ENCODE results near the gene C11orf98. TPM values are rescaled to one million over a fixed set of nuclear protein-coding genes. Genes with fewer than 3 reads are reported as not detected.

The C11orf98 gene
- total and polyA plus RNA-seq, 4 donors, result 19.0 to 140 (median 94.7) TPM

- TF ChIP-seq, protein P1, sequence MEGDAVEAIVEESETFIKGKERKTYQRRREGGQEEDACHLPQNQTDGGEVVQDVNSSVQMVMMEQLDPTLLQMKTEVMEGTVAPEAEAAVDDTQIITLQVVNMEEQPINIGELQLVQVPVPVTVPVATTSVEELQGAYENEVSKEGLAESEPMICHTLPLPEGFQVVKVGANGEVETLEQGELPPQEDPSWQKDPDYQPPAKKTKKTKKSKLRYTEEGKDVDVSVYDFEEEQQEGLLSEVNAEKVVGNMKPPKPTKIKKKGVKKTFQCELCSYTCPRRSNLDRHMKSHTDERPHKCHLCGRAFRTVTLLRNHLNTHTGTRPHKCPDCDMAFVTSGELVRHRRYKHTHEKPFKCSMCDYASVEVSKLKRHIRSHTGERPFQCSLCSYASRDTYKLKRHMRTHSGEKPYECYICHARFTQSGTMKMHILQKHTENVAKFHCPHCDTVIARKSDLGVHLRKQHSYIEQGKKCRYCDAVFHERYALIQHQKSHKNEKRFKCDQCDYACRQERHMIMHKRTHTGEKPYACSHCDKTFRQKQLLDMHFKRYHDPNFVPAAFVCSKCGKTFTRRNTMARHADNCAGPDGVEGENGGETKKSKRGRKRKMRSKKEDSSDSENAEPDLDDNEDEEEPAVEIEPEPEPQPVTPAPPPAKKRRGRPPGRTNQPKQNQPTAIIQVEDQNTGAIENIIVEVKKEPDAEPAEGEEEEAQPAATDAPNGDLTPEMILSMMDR (IDR thresholded peaks at IDR 0.05; ENCODE audit: control extremely low read depth, extremely low read depth), result no peak
- Histone ChIP-seq H3K9me3 (ENCODE audit: control insufficient read depth in 4 of 4, insufficient read depth in 3 of 4, low read length in 3 of 4) (no peaks in the 10 kb centered on the region), H3K9ac (ENCODE audit: insufficient read depth in 1 of 2, low read length in 2 of 2) (no peak overlapping the region), H3K36me3 (ENCODE audit: control insufficient read depth in 4 of 4, insufficient read depth in 4 of 4, low read length in 4 of 4) (peaks cover 31 to 44% (median 32%) of the 10 kb centered on the region in 4 donors), H3K27me3 (ENCODE audit: control insufficient read depth in 3 of 3, insufficient read depth in 3 of 3, low read length in 2 of 3) (no peaks in the 10 kb centered on the region), H3K4me1 (ENCODE audit: control insufficient read depth in 5 of 5, insufficient read depth in 5 of 5, low read length in 5 of 5) (peaks cover 5 to 26% (median 9%) of the 10 kb centered on the region in 5 donors), H3K4me3 (no peak overlapping the region), H3K27ac (ENCODE audit: low read depth in 1 of 2, low read length in 1 of 2) (peak overlapping the region in 1 of 2 donors; percentile 17)
- WGBS, 2 donors, result 85 to 89% methylated on average over 6 of the region's 6 CpGs
- ATAC-seq (ENCODE audit: insufficient read depth, low FRiP score), result no peak
- DNase-seq, result no peak
These were observed 47.3 kb upstream of the C11orf98 start for GRCh38 chr11:62712276-62712812.

GRCh38 chr11:62710001-62710345, 45.0 kb upstream of the C11orf98 start:
- H3K9me3 ChIP-seq (ENCODE audit: control insufficient read depth in 4 of 4, insufficient read depth in 3 of 4, low read length in 3 of 4), result no peaks in the 10 kb centered on the region
- ATAC-seq (ENCODE audit: insufficient read depth, low FRiP score) (no peak), DNase-seq (no peak)
- peaks cover 5 to 46% (median 17%) of the 10 kb centered on the region in 5 donors for H3K4me1 ChIP-seq (ENCODE audit: control insufficient read depth in 5 of 5, insufficient read depth in 5 of 5, low read length in 5 of 5)
- peak overlapping the region; percentile 94 to 99 for H3K27ac ChIP-seq (ENCODE audit: low read depth in 1 of 2, low read length in 1 of 2)
- peaks cover 13 to 24% (median 15%) of the 10 kb centered on the region in 4 donors for H3K36me3 ChIP-seq (ENCODE audit: control insufficient read depth in 4 of 4, insufficient read depth in 4 of 4, low read length in 4 of 4)
- WGBS, 2 donors, result 63 to 64% methylated on average over 7 of the region's 7 CpGs
- H3K27me3 ChIP-seq (ENCODE audit: control insufficient read depth in 3 of 3, insufficient read depth in 3 of 3, low read length in 2 of 3), result no peaks in the 10 kb centered on the region
- peak overlapping the region; percentile 50 for H3K4me3 ChIP-seq
- H3K9ac ChIP-seq (ENCODE audit: insufficient read depth in 1 of 2, low read length in 2 of 2), result peak overlapping the region; percentile 58 to 91
- TF ChIP-seq, protein P1 (IDR thresholded peaks at IDR 0.05; ENCODE audit: control extremely low read depth, extremely low read depth), result no peak

DNA sequence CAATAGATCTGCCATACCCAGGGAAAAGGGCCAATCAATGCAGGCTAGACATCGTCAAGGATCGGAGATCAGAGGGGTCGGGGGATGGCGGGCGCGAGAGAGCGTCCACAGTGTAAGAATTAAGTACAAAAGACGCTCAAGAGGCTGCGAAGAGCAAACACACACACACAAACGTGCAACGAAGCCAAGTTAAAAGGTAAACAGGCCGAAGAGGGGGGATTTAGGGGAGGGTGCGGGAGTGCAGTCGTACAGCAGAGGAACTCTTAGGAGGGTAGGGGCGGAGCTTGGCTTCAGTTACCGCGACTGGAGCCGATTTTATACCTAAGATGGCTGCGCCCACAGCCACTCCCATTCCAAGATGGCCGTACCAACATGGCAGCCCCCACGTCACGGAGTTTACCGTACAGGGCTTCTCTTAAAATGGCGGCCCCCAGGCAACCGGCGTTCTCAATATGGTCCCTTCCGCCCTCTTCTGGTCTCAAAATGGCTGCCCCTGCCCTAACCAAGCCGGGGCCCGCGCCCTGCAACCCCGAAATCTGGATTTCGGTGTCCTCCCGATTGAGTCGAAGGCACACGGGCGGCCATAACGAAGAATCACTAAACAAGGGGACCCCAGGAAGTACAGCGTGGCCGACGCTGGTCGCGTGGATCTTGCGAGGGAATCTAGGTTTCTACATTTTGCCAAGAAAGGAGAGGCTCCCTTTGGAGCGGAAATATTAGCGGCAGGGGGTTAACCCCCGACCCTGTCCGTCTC, 44.4 kb upstream of the C11orf98 start:
- peak overlapping the region; percentile 94 to 99 for H3K27ac ChIP-seq (ENCODE audit: low read depth in 1 of 2, low read length in 1 of 2)
- peaks cover 5 to 47% (median 17%) of the 10 kb centered on the region in 5 donors for H3K4me1 ChIP-seq (ENCODE audit: control insufficient read depth in 5 of 5, insufficient read depth in 5 of 5, low read length in 5 of 5)
- 0 to 1% methylated on average over 46 to 47 of the region's 47 CpGs for WGBS, 2 donors
- H3K9me3 ChIP-seq (ENCODE audit: control insufficient read depth in 4 of 4, insufficient read depth in 3 of 4, low read length in 3 of 4), result no peaks in the 10 kb centered on the region
- TF ChIP-seq, protein P1 (IDR thresholded peaks at IDR 0.05; ENCODE audit: control extremely low read depth, extremely low read depth), result peak; percentile 3
- H3K36me3 ChIP-seq (ENCODE audit: control insufficient read depth in 4 of 4, insufficient read depth in 4 of 4, low read length in 4 of 4), result peaks cover 8 to 20% (median 13%) of the 10 kb centered on the region in 4 donors
- peak overlapping the region; percentile 63 to 98 for H3K9ac ChIP-seq (ENCODE audit: insufficient read depth in 1 of 2, low read length in 2 of 2)
- DNase-seq (peak; percentile 99 to 100 (median 99)), ATAC-seq (ENCODE audit: insufficient read depth, low FRiP score) (peak; percentile 78)
- peak overlapping the region; percentile 50 for H3K4me3 ChIP-seq
- no peaks in the 10 kb centered on the region for H3K27me3 ChIP-seq (ENCODE audit: control insufficient read depth in 3 of 3, insufficient read depth in 3 of 3, low read length in 2 of 3)
